ENCODE results near the gene FMN1.

GRCh38 chr15:32981536-32981935 lies 213.0 kb downstream of the FMN1 start:
- TF ChIP-seq CTCF (IDR thresholded peaks at IDR 0.05) (no peak), POLR2A (IDR thresholded peaks at IDR 0.05) (no peak)

All from esophagus squamous epithelium (tissue), 4 donors.